Retinal pigment epithelial cell (primary cell): ENCODE results near the gene ZNF385A.

Experiments
- DNase-seq: peaks from one replicate; pipeline ENCODE4 v3.0.0-alpha.2; 2010; ENCODE audit warnings: low read depth
- H3K4me3 ChIP-seq: 2 replicates; pipeline ENCODE4 v1.5.1; 2011; ENCODE audit warnings: mild to moderate bottlenecking, low read length, control low read depth, moderate library complexity
- CTCF ChIP-seq: conservative IDR thresholded peaks from 2 replicates; pipeline ENCODE4 v1.5.1; 2011; ENCODE audit warnings: low read depth, low read length, control low read depth, inconsistent platforms

ZNF385A gene

GRCh38 chr12:54427106-54427505 lies 42.6 kb upstream of the ZNF385A start:
- no peak for DNase-seq
- TF ChIP-seq CTCF, result no peak
- H3K4me3 ChIP-seq, result no peak overlapping the region

GRCh38 chr12:54426690-54427089 lies 42.2 kb upstream of the ZNF385A start:
- no peak for DNase-seq
- no peak for TF ChIP-seq CTCF
- no peak overlapping the region for H3K4me3 ChIP-seq

GRCh38 chr12:54425702-54426101 lies 41.2 kb upstream of the ZNF385A start:
- H3K4me3 ChIP-seq, result no peak overlapping the region
- no peak for TF ChIP-seq CTCF
- no peak for DNase-seq

GRCh38 chr12:54424224-54424623 lies 39.7 kb upstream of the ZNF385A start:
- H3K4me3 ChIP-seq, result no peak overlapping the region
- TF ChIP-seq CTCF, result no peak
- DNase-seq, result no peak

- no peak for TF ChIP-seq CTCF
Observed at GRCh38 chr12:54423816-54424150, 39.2 kb upstream of the ZNF385A start.

GRCh38 chr12:54421879-54422250 lies 37.3 kb upstream of the ZNF385A start:
- no peak for TF ChIP-seq CTCF
- no peak overlapping the region for H3K4me3 ChIP-seq
- DNase-seq, result no peak

More at GRCh38 chr12:54423816-54424150, 39.2 kb upstream of the ZNF385A start:
- DNase-seq, result no peak
- no peak overlapping the region for H3K4me3 ChIP-seq

GRCh38 chr12:54421175-54421878 lies 36.8 kb upstream of the ZNF385A start:
- TF ChIP-seq CTCF, result no peak
- H3K4me3 ChIP-seq, result no peak overlapping the region
- DNase-seq, result no peak
